GM12878 (cell line): ENCODE data around the gene RNF223. TPM values are rescaled to one million over a fixed set of nuclear protein-coding genes. Genes with fewer than 3 reads are reported as not detected.

Experiments
- ATAC-seq: fragments of 200-7000 bp; cut with Tn5 transposase; 3 replicates; pipeline ENCODE4 v1.9.1; 2020; ENCODE audit warnings: mild to moderate bottlenecking, moderate library complexity
- BruUV-seq: library from RNA; stranded (reverse); fragments of 400-500 nt; replicated peaks from 2 replicates; lab custom pipeline; 2021; lab: Mats Ljungman, UMichigan
- CTCF ChIA-PET: fragments of 300-600 bp; sonication (Branson Sonifier 250); formaldehyde crosslinking; extraction: SDS; loops from one replicate; lab custom pipeline; 2021; ENCODE audit warnings: inconsistent platforms; lab: Yijun Ruan, JAX
- POLR2A ChIA-PET: fragments of 350-600 bp; formaldehyde crosslinking; extraction: SDS; loops from one replicate; lab custom pipeline; 2021; ENCODE audit warnings: inconsistent platforms; lab: Charles Lee
- RAD21 ChIA-PET: fragments of 300-600 bp; sonication (Branson Sonifier 250); formaldehyde crosslinking; loops from one replicate; lab custom pipeline; 2023; ENCODE audit warnings: antibody characterized with exemption; ENCODE audit not compliant: unreplicated experiment; lab: Charles Lee
- SMC1A ChIA-PET: fragments of 300-600 bp; sonication (Branson Sonifier 250); formaldehyde crosslinking; loops from one replicate; lab custom pipeline; 2023; ENCODE audit not compliant: unreplicated experiment, uncharacterized antibody; lab: Charles Lee
- DNase-seq: peaks from one replicate; pipeline ENCODE4 v3.0.0-alpha.2; 2011; ENCODE audit warnings: low read depth, low spot score
- FAIRE-seq: peaks from 3 replicates; lab custom pipeline; 2011; peaks lifted over from hg19 to GRCh38; lab: Jason Lieb, UNC
- H2AFZ ChIP-seq: 2 replicates; pipeline ENCODE4 v1.6.0; 2011; ENCODE audit warnings: low read depth, low read length, control low read depth; ENCODE audit not compliant: control insufficient read depth
- H3K27ac ChIP-seq: 2 replicates; pipeline ENCODE4 v1.5.1; 2011; ENCODE audit warnings: control low read depth; ENCODE audit not compliant: control insufficient read depth, insufficient read depth
- H3K27me3 ChIP-seq, 2 experiments: replicated peaks in 1 of 2; 2 replicates each; pipeline versions ENCODE4 v1.6.0 to v1.6.1; 2011; ENCODE audit warnings: low read length in 1 of 2; ENCODE audit not compliant: control insufficient read depth in 2 of 2, insufficient read depth in 2 of 2
- H3K36me3 ChIP-seq, 2 experiments: 2 replicates each; pipeline ENCODE4 v1.5.1; 2011; ENCODE audit warnings: low read length in 1 of 2; ENCODE audit not compliant: control insufficient read depth in 2 of 2, insufficient read depth in 2 of 2
- H3K4me1 ChIP-seq: 2 replicates; pipeline ENCODE4 v1.6.1; 2011; ENCODE audit warnings: mild to moderate bottlenecking, low read length, moderate library complexity, mixed read lengths; ENCODE audit not compliant: control insufficient read depth, insufficient read depth
- H3K4me2 ChIP-seq: 2 replicates; pipeline ENCODE4 v1.6.0; 2011; ENCODE audit warnings: control low read depth; ENCODE audit not compliant: control insufficient read depth, insufficient read depth
- H3K4me3 ChIP-seq: fragments of 200-600 bp; sonication (generic); 2 replicates; pipeline ENCODE4 v1.5.1; 2016
- H3K79me2 ChIP-seq: 2 replicates; pipeline ENCODE4 v1.6.0; 2011; ENCODE audit warnings: low read length; ENCODE audit not compliant: control insufficient read depth, insufficient read depth
- H3K9ac ChIP-seq: 2 replicates; pipeline ENCODE4 v1.8.0; 2011; ENCODE audit warnings: low read length, control low read depth, mixed read lengths; ENCODE audit not compliant: control insufficient read depth, insufficient read depth
- H3K9me3 ChIP-seq: replicated peaks from 3 replicates; pipeline ENCODE4 v1.5.1; 2011; ENCODE audit warnings: mild to moderate bottlenecking, low read length; ENCODE audit not compliant: control insufficient read depth, insufficient read depth
- H4K20me1 ChIP-seq: 2 replicates; pipeline ENCODE4 v1.6.0; 2011; ENCODE audit not compliant: control insufficient read depth, insufficient read depth
- CUX1 ChIP-seq: IDR thresholded peaks from 2 replicates; pipeline ENCODE4 v1.6.1; 2012; ENCODE audit warnings: improper control_type of control experiment, low read depth, low read length; ENCODE audit not compliant: insufficient replicate concordance
- HDAC6 ChIP-seq: fragments of 200-600 bp; sonication (generic); IDR thresholded peaks from one replicate; pipeline ENCODE4 v1.8.0; 2017; ENCODE audit warnings: antibody characterized with exemption; ENCODE audit not compliant: unreplicated experiment
- PBX3 ChIP-seq: IDR thresholded peaks from 2 replicates; pipeline ENCODE4 v1.6.1; 2011; ENCODE audit warnings: mild to moderate bottlenecking, low read depth, low read length, moderate library complexity; ENCODE audit not compliant: insufficient replicate concordance
- RB1 ChIP-seq: fragments of 450-650 bp; formaldehyde crosslinking; IDR thresholded peaks from 2 replicates; pipeline ENCODE4 v1.6.1; 2017; ENCODE audit warnings: mild to moderate bottlenecking, borderline replicate concordance
- SIX5 ChIP-seq: IDR thresholded peaks from 2 replicates; pipeline ENCODE4 v1.6.1; 2011; ENCODE audit warnings: mild to moderate bottlenecking, low read depth, low read length, moderate library complexity; ENCODE audit not compliant: severe bottlenecking
- SREBF2 ChIP-seq: IDR thresholded peaks from 2 replicates; pipeline ENCODE4 v1.6.1; 2012; ENCODE audit warnings: mild to moderate bottlenecking, low read length
- SRF ChIP-seq, 2 experiments: IDR thresholded peaks; 2 replicates each; pipeline ENCODE4 v1.6.1; 2011; ENCODE audit warnings: low read depth in 2 of 2, low read length in 2 of 2, mild to moderate bottlenecking in 1 of 2, moderate library complexity in 1 of 2
- SUPT20H ChIP-seq: IDR thresholded peaks from 2 replicates; pipeline ENCODE4 v1.6.1; 2011; ENCODE audit warnings: low read depth, mild to moderate bottlenecking, low read length, moderate library complexity, borderline replicate concordance; ENCODE audit not compliant: control insufficient read depth
- ZNF592 ChIP-seq: fragments of 450-650 bp; IDR thresholded peaks from 2 replicates; pipeline ENCODE4 v1.6.1; 2017; ENCODE audit warnings: mild to moderate bottlenecking, moderate library complexity
- WGBS: methylation state at CpG from one replicate; pipeline ENCODE4 v1.1.6; 2016; ENCODE audit warnings: low lambda C conversion rate; ENCODE audit not compliant: insufficient replicate concordance, insufficient coverage; ENCODE audit errors: missing lambda C conversion rate; 5-methylcytosine and 5-hydroxymethylcytosine counted together
- in situ Hi-C: fragments of 300-500 bp; cut with MboI; formaldehyde crosslinking; loops from 9 replicates; pipeline ENCODE4 v1.14.3; 2018; ENCODE audit warnings: mixed read lengths
- intact Hi-C: fragments of 100-400 bp; cut with micrococcal nuclease; formaldehyde crosslinking; loops from one replicate; pipeline ENCODE4 v1.14.2; 2022; ENCODE audit not compliant: unreplicated experiment
- polyA plus RNA-seq, 11 experiments: library from polyadenylated mRNA; depleted of rRNA in 4 of 11; unstranded in 6 of 11; stranded (reverse) in 5 of 11; fragments of >200 nt; fragmentation: Nextera tagmentation in 4 of 11; fragmentation: Illumina TruSeq in 1 of 11; extraction: Ambion mirVana in 4 of 11; extraction: Trizol in 1 of 11; gene quantifications; 1 replicate in 1 of 11; 2 replicates in 10 of 11; pipeline versions ENCODE4 v1.2.1 to v1.2.3, GENCODE V29; 2011 to 2016; ENCODE audit warnings: inconsistent platforms in 2 of 11, missing spikeins in 2 of 11, low read depth in 1 of 11
- total RNA-seq, 4 experiments: library from RNA; depleted of rRNA in 3 of 4; stranded (reverse); fragments of >200 nt in 3 of 4; fragmentation: Illumina TruSeq in 1 of 4; extraction: Trizol in 1 of 4; gene quantifications; 2 replicates each; pipeline versions ENCODE4 v1.2.1 to v1.2.3, GENCODE V29; 2013 to 2021
- TF ChIP-seq, protein P1 (sequence below): IDR thresholded peaks from 2 replicates; pipeline ENCODE4 v1.6.1; 2011; ENCODE audit warnings: low read depth, mild to moderate bottlenecking, low read length, moderate library complexity, borderline replicate concordance; ENCODE audit errors: extremely low read depth

The RNF223 gene
- total and polyA plus RNA-seq, 10 of the 15 experiments (the other 5 are each of a cell fraction or from before 2014, with no cell fraction given) = 0.06 TPM; not detected in 9

DNA sequence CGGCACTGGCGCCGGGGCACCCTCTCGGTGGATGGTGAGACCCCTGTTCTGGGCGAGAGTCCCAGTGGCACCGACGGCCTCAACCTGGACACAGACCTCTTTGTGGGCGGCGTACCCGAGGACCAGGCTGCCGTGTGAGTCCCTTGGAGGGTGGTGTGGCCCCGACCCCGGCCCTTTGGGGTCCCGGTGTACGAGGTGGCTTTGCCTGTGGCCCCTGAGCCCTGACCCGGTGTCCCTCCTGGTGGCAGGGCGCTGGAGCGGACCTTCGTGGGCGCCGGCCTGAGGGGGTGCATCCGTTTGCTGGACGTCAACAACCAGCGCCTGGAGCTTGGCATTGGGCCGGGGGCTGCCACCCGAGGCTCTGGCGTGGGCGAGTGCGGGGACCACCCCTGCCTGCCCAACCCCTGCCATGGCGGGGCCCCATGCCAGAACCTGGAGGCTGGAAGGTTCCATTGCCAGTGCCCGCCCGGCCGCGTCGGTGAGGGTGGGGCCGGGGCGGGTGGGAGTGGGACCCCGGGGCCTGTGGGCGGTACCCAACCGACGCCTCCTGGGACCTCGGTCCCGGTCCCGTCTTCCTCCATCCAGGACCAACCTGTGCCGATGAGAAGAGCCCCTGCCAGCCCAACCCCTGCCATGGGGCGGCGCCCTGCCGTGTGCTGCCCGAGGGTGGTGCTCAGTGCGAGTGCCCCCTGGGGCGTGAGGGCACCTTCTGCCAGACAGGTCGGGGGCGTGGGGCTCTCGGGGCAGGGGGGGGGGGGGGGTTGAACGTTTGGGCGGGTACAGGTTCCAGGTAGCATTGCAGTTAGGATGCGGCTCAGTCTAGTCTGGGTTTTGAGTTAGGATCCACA, 24.6 kb downstream of the RNF223 start:
- Histone ChIP-seq H3K27ac (no peak overlapping the region), H3K4me2 (no peak overlapping the region), H3K9ac (no peak overlapping the region), H3K36me3 (peaks cover 3 to 20% of the 10 kb centered on the region in 2 experiments; a peak in 3 of 4 replicates), H3K9me3 (no peaks in the 10 kb centered on the region), H3K4me3 (no peak overlapping the region), H2AFZ (no peak overlapping the region), H4K20me1 (no peaks in the 10 kb centered on the region), H3K79me2 (no peaks in the 10 kb centered on the region), H3K4me1 (peaks cover 5% of the 10 kb centered on the region; the same call in 1 of the 2 replicates), H3K27me3 (no peaks in the 10 kb centered on the region)
- POLR2A ChIA-PET = interaction anchor here (0.6 kb wide), 1 partner anchor 172 kb away, joined by 9 read pairs; no protein-coding TSS in a partner anchor
- ATAC-seq (no peak), DNase-seq (no peak), FAIRE-seq (no peak)
- BruUV-seq = no TSS peak
- 78% methylated on average over 52 of the region's 57 CpGs for WGBS
- in situ Hi-C loops = loop anchor here (5.0 kb wide), 1 partner anchor 53 kb away; no protein-coding TSS in a partner anchor
- CTCF ChIA-PET = no interaction called here
- intact Hi-C loops = no loop called here
- RAD21 ChIA-PET = no interaction called here
- SMC1A ChIA-PET = no interaction called here
- TF ChIP-seq SRF (IDR thresholded peaks at IDR 0.05; ENCODE audit: low read depth in 2 of 2, low read length in 2 of 2) (no peak), SIX5 (no peak), SUPT20H (no peak), CUX1 (no peak), SREBF2 (no peak), HDAC6 (no peak), PBX3 (no peak), ZNF592 (no peak), RB1 (no peak)
- TF ChIP-seq, protein P1, sequence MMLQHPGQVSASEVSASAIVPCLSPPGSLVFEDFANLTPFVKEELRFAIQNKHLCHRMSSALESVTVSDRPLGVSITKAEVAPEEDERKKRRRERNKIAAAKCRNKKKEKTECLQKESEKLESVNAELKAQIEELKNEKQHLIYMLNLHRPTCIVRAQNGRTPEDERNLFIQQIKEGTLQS = no peak
